ENCODE results near the gene ID2. TPM values are rescaled to one million over a fixed set of nuclear protein-coding genes. Genes with fewer than 3 reads are reported as not detected.

ID2 gene
- total and polyA plus RNA-seq, 2 donors (not counting 1 experiment from before 2014, with no cell fraction given), result 15.0 to 25.9 TPM

GRCh38 chr2:8722986-8723385 is 41.1 kb downstream of the ID2 start:
- 91% methylated on average over 6 of the region's 10 CpGs for WGBS (ENCODE audit: insufficient coverage)
- POLR2A ChIA-PET, result no interaction called here
- Mint-ChIP-seq H3K9me3 (ENCODE audit: insufficient read depth) (no peaks in the 10 kb centered on the region), H3K4me3 (no peak overlapping the region), H3K27me3 (no peaks in the 10 kb centered on the region), H3K27ac (no peak overlapping the region), H3K4me1 (no peaks in the 10 kb centered on the region)
- H3K4me2 ChIP-seq (replicated peaks; ENCODE audit: low read depth, low read length, poor library complexity, severe bottlenecking), result no peak overlapping the region
- DNase-seq, result no peak
- no peaks in the 10 kb centered on the region for H3K36me3 ChIP-seq (replicated peaks in 1 of 2; ENCODE audit: control extremely low read depth in 1 of 2, control insufficient read depth in 1 of 2, extremely low read depth in 1 of 2, insufficient read depth in 2 of 2, low read length in 1 of 2)
- TF ChIP-seq EZH2 (IDR thresholded peaks at IDR 0.05; ENCODE audit: borderline replicate concordance, insufficient read depth, low read depth, low read length, poor library complexity, severe bottlenecking) (no peak), CTCF (IDR thresholded peaks at IDR 0.05) (no peak)
- CTCF ChIA-PET, result no interaction called here
- no peak overlapping the region for H3K9ac ChIP-seq (ENCODE audit: low read length)
- ATAC-seq (ENCODE audit: low read depth), result no peak
- no peaks in the 10 kb centered on the region for H3K4me1 ChIP-seq (ENCODE audit: control insufficient read depth in 2 of 2, insufficient read depth in 2 of 2, low read length in 2 of 2)
- H3K79me2 ChIP-seq (ENCODE audit: control insufficient read depth, insufficient read depth, low read length), result no peaks in the 10 kb centered on the region
- no peaks in the 10 kb centered on the region for H3K9me3 ChIP-seq (ENCODE audit: control extremely low read depth in 1 of 3, control insufficient read depth in 2 of 3, insufficient read depth in 1 of 3, low read length in 2 of 3)
- H4K20me1 ChIP-seq (ENCODE audit: control insufficient read depth, insufficient read depth, low read length, poor library complexity, severe bottlenecking), result no peaks in the 10 kb centered on the region
- no peak overlapping the region for H3K4me3 ChIP-seq (ENCODE audit: control extremely low read depth in 1 of 5, extremely low read depth in 1 of 5, insufficient read depth in 1 of 5, low read depth in 2 of 5, low read length in 4 of 5)
- H3K27me3 ChIP-seq (replicated peaks in 1 of 4; ENCODE audit: control extremely low read depth in 1 of 4, control insufficient read depth in 3 of 4, insufficient read depth in 4 of 4, low read length in 3 of 4), result no peaks in the 10 kb centered on the region
- no peak overlapping the region for H2AFZ ChIP-seq (ENCODE audit: insufficient read depth, low read depth, low read length, poor library complexity, severe bottlenecking)
- H3K27ac ChIP-seq (ENCODE audit: low read length in 2 of 2), result no peak overlapping the region
- intact Hi-C loops (cut with micrococcal nuclease), result no loop called here

DNA sequence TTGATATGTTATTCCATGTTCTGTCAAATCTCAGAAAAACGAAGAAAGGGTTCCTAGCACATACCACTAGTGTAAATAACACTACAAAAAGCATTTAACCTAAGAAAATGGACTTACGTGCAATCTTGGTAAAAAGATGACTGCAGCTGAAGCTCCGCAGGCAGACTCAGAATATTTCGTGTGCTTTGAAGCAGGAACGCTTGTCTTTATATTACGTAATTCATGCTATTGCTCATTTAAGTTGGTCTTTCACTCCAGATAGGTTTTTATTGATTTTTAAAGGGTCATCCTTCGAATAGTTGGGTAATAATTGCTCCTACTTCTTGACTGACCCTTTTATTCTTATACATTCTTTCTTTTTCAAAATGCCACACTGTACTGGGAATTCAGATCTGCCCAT is 44.0 kb downstream of the ID2 start:
- Histone ChIP-seq H3K4me3 (ENCODE audit: control extremely low read depth in 1 of 5, extremely low read depth in 1 of 5, insufficient read depth in 1 of 5, low read depth in 2 of 5, low read length in 4 of 5) (no peak overlapping the region), H3K79me2 (ENCODE audit: control insufficient read depth, insufficient read depth, low read length) (no peaks in the 10 kb centered on the region), H3K27ac (ENCODE audit: low read length in 2 of 2) (no peak overlapping the region), H2AFZ (ENCODE audit: insufficient read depth, low read depth, low read length, poor library complexity, severe bottlenecking) (no peak overlapping the region), H3K4me2 (replicated peaks; ENCODE audit: low read depth, low read length, poor library complexity, severe bottlenecking) (no peak overlapping the region), H3K4me1 (ENCODE audit: control insufficient read depth in 2 of 2, insufficient read depth in 2 of 2, low read length in 2 of 2) (no peaks in the 10 kb centered on the region), H3K36me3 (replicated peaks in 1 of 2; ENCODE audit: control extremely low read depth in 1 of 2, control insufficient read depth in 1 of 2, extremely low read depth in 1 of 2, insufficient read depth in 2 of 2, low read length in 1 of 2) (peaks cover 6 to 15% of the 10 kb centered on the region in 2 experiments), H3K9ac (ENCODE audit: low read length) (no peak overlapping the region), H4K20me1 (ENCODE audit: control insufficient read depth, insufficient read depth, low read length, poor library complexity, severe bottlenecking) (no peaks in the 10 kb centered on the region), H3K9me3 (ENCODE audit: control extremely low read depth in 1 of 3, control insufficient read depth in 2 of 3, insufficient read depth in 1 of 3, low read length in 2 of 3) (no peaks in the 10 kb centered on the region), H3K27me3 (replicated peaks in 1 of 4; ENCODE audit: control extremely low read depth in 1 of 4, control insufficient read depth in 3 of 4, insufficient read depth in 4 of 4, low read length in 3 of 4) (no peaks in the 10 kb centered on the region)
- DNase-seq (no peak), ATAC-seq (ENCODE audit: low read depth) (no peak)
- CTCF ChIA-PET, result no interaction called here
- POLR2A ChIA-PET, result no interaction called here
- no peaks in the 10 kb centered on the region for H3K4me1 Mint-ChIP-seq
- no peak for TF ChIP-seq CTCF (IDR thresholded peaks at IDR 0.05)
- no peak for TF ChIP-seq EZH2 (IDR thresholded peaks at IDR 0.05; ENCODE audit: borderline replicate concordance, insufficient read depth, low read depth, low read length, poor library complexity, severe bottlenecking)
- WGBS (ENCODE audit: insufficient coverage), result 100% methylated on average over 4 of the region's 7 CpGs
- H3K27ac Mint-ChIP-seq, result no peak overlapping the region
- H3K4me3 Mint-ChIP-seq, result no peak overlapping the region
- no peaks in the 10 kb centered on the region for H3K27me3 Mint-ChIP-seq
- H3K9me3 Mint-ChIP-seq (ENCODE audit: insufficient read depth), result no peaks in the 10 kb centered on the region
- intact Hi-C loops (cut with micrococcal nuclease), result no loop called here

Data from B cell (primary cell).